HCT116 (cell line): ENCODE results near the gene CELF2. TPM values are rescaled to one million over a fixed set of nuclear protein-coding genes. Genes with fewer than 3 reads are reported as not detected.

ENCODE experiments used
- ATAC-seq: fragments of 200-7000 bp; cut with Tn5 transposase; 2 replicates; pipeline ENCODE4 v1.9.1; 2020; ENCODE audit warnings: mild to moderate bottlenecking, moderate library complexity
- BruUV-seq: library from RNA; stranded (reverse); fragments of 400-500 nt; replicated peaks from 2 replicates; lab custom pipeline; 2021; lab: Mats Ljungman, UMichigan
- CTCF ChIA-PET: fragments of 300-600 bp; sonication (Branson Sonifier 250); formaldehyde crosslinking; loops from one replicate; lab custom pipeline; 2021; ENCODE audit warnings: antibody characterized with exemption; lab: Charles Lee
- POLR2A ChIA-PET: fragments of 300-600, 350-600 bp; sonication (Branson Sonifier 250); formaldehyde crosslinking; loops from one replicate; lab custom pipeline; 2021; ENCODE audit warnings: antibody characterized with exemption; lab: Charles Lee
- RAD21 ChIA-PET, 2 experiments: fragments of 300-600 bp; sonication (Branson Sonifier 250); formaldehyde crosslinking; loops; one replicate each; lab custom pipeline; 2023; ENCODE audit warnings: low total read pairs in 2 of 2; ENCODE audit not compliant: uncharacterized antibody in 2 of 2, unreplicated experiment in 2 of 2, low non-redundant PET in 1 of 2; lab: Charles Lee
- DNase-seq: peaks from one replicate; pipeline ENCODE4 v3.0.0-alpha.2; 2010; ENCODE audit warnings: low read depth, low spot score
- H2AFZ ChIP-seq: fragments of 200-600 bp; shearing (Covaris generic), sonication (generic); 2 replicates; pipeline ENCODE4 v1.6.1; 2017; ENCODE audit warnings: low read depth, mixed run types, mixed read lengths, antibody characterized with exemption, low read length; ENCODE audit not compliant: poor library complexity, severe bottlenecking
- H3K27ac ChIP-seq: 2 replicates; pipeline ENCODE4 v1.5.1; 2012; ENCODE audit warnings: low read depth, low read length
- H3K27me3 ChIP-seq: fragments of 200-600 bp; sonication (generic); 2 replicates; pipeline ENCODE4 v1.6.1; 2016; ENCODE audit warnings: mixed run types, low read length, mixed read lengths; ENCODE audit not compliant: insufficient read depth
- H3K36me3 ChIP-seq, 2 experiments: fragments of 200-500 bp in 1 of 2; fragments of 200-600 bp in 1 of 2; sonication (Bioruptor generic) in 1 of 2; sonication (generic) in 1 of 2; 2 replicates each; pipeline versions ENCODE4 v1.5.1 to v1.6.1; 2014 to 2016; ENCODE audit warnings: low read length in 2 of 2, inconsistent platforms in 1 of 2, mixed read lengths in 1 of 2, mixed run types in 1 of 2; ENCODE audit not compliant: insufficient read depth in 2 of 2, control insufficient read depth in 1 of 2
- H3K4me1 ChIP-seq, 2 experiments: fragments of 200-600 bp in 1 of 2; sonication (generic) in 1 of 2; 2 replicates each; pipeline versions ENCODE4 v1.5.1 to v1.6.1; 2012 to 2017; ENCODE audit warnings: low read length in 2 of 2, inconsistent platforms in 1 of 2, mild to moderate bottlenecking in 1 of 2, mixed read lengths in 1 of 2, mixed run types in 1 of 2, moderate library complexity in 1 of 2; ENCODE audit not compliant: insufficient read depth in 2 of 2, control insufficient read depth in 1 of 2
- H3K4me2 ChIP-seq: fragments of 200-600 bp; sonication (generic); 2 replicates; pipeline ENCODE4 v1.6.1; 2017; ENCODE audit warnings: mixed run types, low read length, mixed read lengths
- H3K4me3 ChIP-seq, 2 experiments: fragments of 200-600 bp in 1 of 2; sonication (generic) in 1 of 2; replicated peaks in 1 of 2; 2 replicates each; pipeline ENCODE4 v1.5.1; 2011 to 2016; ENCODE audit warnings: low read length in 2 of 2, control low read depth in 1 of 2, low read depth in 1 of 2, mild to moderate bottlenecking in 1 of 2, mixed read lengths in 1 of 2, mixed run types in 1 of 2
- H3K79me2 ChIP-seq: fragments of 200-600 bp; sonication (generic); 2 replicates; pipeline ENCODE4 v1.6.1; 2017; ENCODE audit warnings: mild to moderate bottlenecking, mixed run types, low read length, moderate library complexity, mixed read lengths; ENCODE audit not compliant: insufficient read depth
- H3K9ac ChIP-seq: fragments of 200-600 bp; sonication (generic); 2 replicates; pipeline ENCODE4 v1.6.1; 2016; ENCODE audit warnings: low read length, mixed read lengths
- H3K9me2 ChIP-seq: fragments of 200-600 bp; sonication (generic), shearing (Covaris generic); 2 replicates; pipeline ENCODE4 v1.6.1; 2017; ENCODE audit warnings: mixed run types, mild to moderate bottlenecking, moderate library complexity; ENCODE audit not compliant: insufficient read depth
- H3K9me3 ChIP-seq, 2 experiments: fragments of 200-500 bp in 1 of 2; fragments of 200-600 bp in 1 of 2; sonication (Bioruptor generic) in 1 of 2; sonication (generic) in 1 of 2; 2 replicates each; pipeline ENCODE4 v1.6.1; 2014 to 2017; ENCODE audit warnings: low read length in 2 of 2, mixed read lengths in 2 of 2, inconsistent platforms in 1 of 2, low read depth in 1 of 2, mild to moderate bottlenecking in 1 of 2, mixed run types in 1 of 2, moderate library complexity in 1 of 2; ENCODE audit not compliant: control insufficient read depth in 1 of 2, insufficient read depth in 1 of 2
- H4K20me1 ChIP-seq: fragments of 200-600 bp; sonication (generic), shearing (Covaris generic); 2 replicates; pipeline ENCODE4 v1.6.1; 2017; ENCODE audit warnings: mixed run types, mild to moderate bottlenecking, moderate library complexity; ENCODE audit not compliant: insufficient read depth
- ELF1 ChIP-seq: IDR thresholded peaks from 2 replicates; pipeline ENCODE4 v1.6.1; 2012; ENCODE audit warnings: low read depth, borderline replicate concordance
- EZH2 ChIP-seq: fragments of 200-600 bp; sonication (generic); IDR thresholded peaks from 2 replicates; pipeline ENCODE4 v1.6.1; 2017; ENCODE audit warnings: antibody characterized with exemption, mixed run types
- EZH2phosphoT487 ChIP-seq: fragments of 200-600 bp; IDR thresholded peaks from 2 replicates; pipeline ENCODE4 v1.6.1; 2018; ENCODE audit warnings: antibody characterized with exemption, borderline replicate concordance
- FOSL1 ChIP-seq: IDR thresholded peaks from 2 replicates; pipeline ENCODE4 v1.6.1; 2012; ENCODE audit warnings: low read depth
- MAX ChIP-seq: IDR thresholded peaks from 2 replicates; pipeline ENCODE4 v1.6.1; 2012
- RAD21 ChIP-seq: IDR thresholded peaks from 2 replicates; pipeline ENCODE4 v1.6.1; 2012; ENCODE audit warnings: low read depth, mild to moderate bottlenecking
- SIN3A ChIP-seq: IDR thresholded peaks from 2 replicates; pipeline ENCODE4 v1.6.1; 2012; ENCODE audit warnings: low read depth
- SP1 ChIP-seq: IDR thresholded peaks from 2 replicates; pipeline ENCODE4 v1.6.1; 2012; ENCODE audit warnings: low read depth
- TCF7L2 ChIP-seq: IDR thresholded peaks from 2 replicates; pipeline ENCODE4 v1.7.0; 2011; ENCODE audit warnings: borderline replicate concordance, inconsistent platforms; ENCODE audit not compliant: insufficient read depth, insufficient read length; ENCODE audit errors: extremely low read depth
- YY1 ChIP-seq: IDR thresholded peaks from 2 replicates; pipeline ENCODE4 v1.6.1; 2011; ENCODE audit warnings: low read length, low read depth, moderate library complexity, mild to moderate bottlenecking; ENCODE audit not compliant: insufficient replicate concordance; ENCODE audit errors: extremely low read depth
- ZNF274 ChIP-seq: fragments of 200-500 bp; sonication (Bioruptor generic); IDR thresholded peaks from 2 replicates; pipeline ENCODE4 v1.6.1; 2014; ENCODE audit warnings: mild to moderate bottlenecking, low read depth, low read length, inconsistent platforms
- intact Hi-C: fragments of 100-400 bp; cut with micrococcal nuclease; formaldehyde crosslinking; loops from 2 replicates; pipeline ENCODE4 v1.10.0; 2022
- total RNA-seq: library from RNA; stranded (reverse); gene quantifications from one replicate; pipeline ENCODE4 v1.2.1, GENCODE V29; 2021; ENCODE audit not compliant: unreplicated experiment
- TF ChIP-seq, protein P1 (sequence below): IDR thresholded peaks from 2 replicates; pipeline ENCODE4 v1.6.1; 2011; ENCODE audit warnings: mild to moderate bottlenecking, low read length, moderate library complexity; ENCODE audit not compliant: insufficient replicate concordance; ENCODE audit errors: extremely low read depth
- TF ChIP-seq, protein P2 (sequence below): IDR thresholded peaks from 2 replicates; pipeline ENCODE4 v1.6.1; 2012; ENCODE audit warnings: low read depth

Gene CELF2
- total RNA-seq, 1 experiment from 2014 or later = 0.66 TPM

- Histone ChIP-seq H3K9me2 (no peaks in the 10 kb centered on the region), H3K4me3 (no peak overlapping the region), H3K79me2 (no peaks in the 10 kb centered on the region), H3K27ac (no peak overlapping the region), H3K4me1 (no peaks in the 10 kb centered on the region), H3K4me2 (no peak overlapping the region), H3K9ac (no peak overlapping the region), H4K20me1 (no peaks in the 10 kb centered on the region), H3K27me3 (no peaks in the 10 kb centered on the region), H2AFZ (no peak overlapping the region), H3K36me3 (no peaks in the 10 kb centered on the region), H3K9me3 (peaks cover 0 to 8% of the 10 kb centered on the region in 2 experiments; a peak in 1 of 4 replicates)
- TF ChIP-seq SIN3A = no peak
- no peak for TF ChIP-seq EZH2phosphoT487
- no peak for TF ChIP-seq FOSL1
- TF ChIP-seq SP1 = no peak
- TF ChIP-seq, protein P1, sequence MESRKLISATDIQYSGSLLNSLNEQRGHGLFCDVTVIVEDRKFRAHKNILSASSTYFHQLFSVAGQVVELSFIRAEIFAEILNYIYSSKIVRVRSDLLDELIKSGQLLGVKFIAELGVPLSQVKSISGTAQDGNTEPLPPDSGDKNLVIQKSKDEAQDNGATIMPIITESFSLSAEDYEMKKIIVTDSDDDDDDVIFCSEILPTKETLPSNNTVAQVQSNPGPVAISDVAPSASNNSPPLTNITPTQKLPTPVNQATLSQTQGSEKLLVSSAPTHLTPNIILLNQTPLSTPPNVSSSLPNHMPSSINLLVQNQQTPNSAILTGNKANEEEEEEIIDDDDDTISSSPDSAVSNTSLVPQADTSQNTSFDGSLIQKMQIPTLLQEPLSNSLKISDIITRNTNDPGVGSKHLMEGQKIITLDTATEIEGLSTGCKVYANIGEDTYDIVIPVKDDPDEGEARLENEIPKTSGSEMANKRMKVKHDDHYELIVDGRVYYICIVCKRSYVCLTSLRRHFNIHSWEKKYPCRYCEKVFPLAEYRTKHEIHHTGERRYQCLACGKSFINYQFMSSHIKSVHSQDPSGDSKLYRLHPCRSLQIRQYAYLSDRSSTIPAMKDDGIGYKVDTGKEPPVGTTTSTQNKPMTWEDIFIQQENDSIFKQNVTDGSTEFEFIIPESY = no peak
- TF ChIP-seq ZNF274 = no peak
- ChIA-PET CTCF (no interaction called here), POLR2A (no interaction called here), RAD21 (no interaction called here)
- ATAC-seq (no peak), DNase-seq (no peak)
- intact Hi-C loops = no loop called here
- no TSS peak for BruUV-seq
These were observed 69.7 kb downstream of the CELF2 start for GRCh38 chr10:11087372-11087771.

GRCh38 chr10:11088709-11089108 lies 71.0 kb downstream of the CELF2 start:
- no peaks in the 10 kb centered on the region for H3K9me2 ChIP-seq
- ATAC-seq = no peak
- no peak overlapping the region for H2AFZ ChIP-seq
- intact Hi-C loops = no loop called here
- no peaks in the 10 kb centered on the region for H3K4me1 ChIP-seq
- POLR2A ChIA-PET = no interaction called here
- H3K4me2 ChIP-seq = no peak overlapping the region
- RAD21 ChIA-PET = no interaction called here
- no TSS peak for BruUV-seq
- CTCF ChIA-PET = no interaction called here
- H3K79me2 ChIP-seq = no peaks in the 10 kb centered on the region
- no peaks in the 10 kb centered on the region for H3K36me3 ChIP-seq
- no peak overlapping the region for H3K4me3 ChIP-seq
- H3K27me3 ChIP-seq = no peaks in the 10 kb centered on the region
- H3K9me3 ChIP-seq = peaks cover 0 to 3% of the 10 kb centered on the region in 2 experiments; a peak in 1 of 4 replicates
- H3K9ac ChIP-seq = no peak overlapping the region
- no peaks in the 10 kb centered on the region for H4K20me1 ChIP-seq
- no peak for DNase-seq
- no peak overlapping the region for H3K27ac ChIP-seq
- TF ChIP-seq EZH2phosphoT487 = no peak
- no peak for TF ChIP-seq ELF1
- TF ChIP-seq, protein P2, sequence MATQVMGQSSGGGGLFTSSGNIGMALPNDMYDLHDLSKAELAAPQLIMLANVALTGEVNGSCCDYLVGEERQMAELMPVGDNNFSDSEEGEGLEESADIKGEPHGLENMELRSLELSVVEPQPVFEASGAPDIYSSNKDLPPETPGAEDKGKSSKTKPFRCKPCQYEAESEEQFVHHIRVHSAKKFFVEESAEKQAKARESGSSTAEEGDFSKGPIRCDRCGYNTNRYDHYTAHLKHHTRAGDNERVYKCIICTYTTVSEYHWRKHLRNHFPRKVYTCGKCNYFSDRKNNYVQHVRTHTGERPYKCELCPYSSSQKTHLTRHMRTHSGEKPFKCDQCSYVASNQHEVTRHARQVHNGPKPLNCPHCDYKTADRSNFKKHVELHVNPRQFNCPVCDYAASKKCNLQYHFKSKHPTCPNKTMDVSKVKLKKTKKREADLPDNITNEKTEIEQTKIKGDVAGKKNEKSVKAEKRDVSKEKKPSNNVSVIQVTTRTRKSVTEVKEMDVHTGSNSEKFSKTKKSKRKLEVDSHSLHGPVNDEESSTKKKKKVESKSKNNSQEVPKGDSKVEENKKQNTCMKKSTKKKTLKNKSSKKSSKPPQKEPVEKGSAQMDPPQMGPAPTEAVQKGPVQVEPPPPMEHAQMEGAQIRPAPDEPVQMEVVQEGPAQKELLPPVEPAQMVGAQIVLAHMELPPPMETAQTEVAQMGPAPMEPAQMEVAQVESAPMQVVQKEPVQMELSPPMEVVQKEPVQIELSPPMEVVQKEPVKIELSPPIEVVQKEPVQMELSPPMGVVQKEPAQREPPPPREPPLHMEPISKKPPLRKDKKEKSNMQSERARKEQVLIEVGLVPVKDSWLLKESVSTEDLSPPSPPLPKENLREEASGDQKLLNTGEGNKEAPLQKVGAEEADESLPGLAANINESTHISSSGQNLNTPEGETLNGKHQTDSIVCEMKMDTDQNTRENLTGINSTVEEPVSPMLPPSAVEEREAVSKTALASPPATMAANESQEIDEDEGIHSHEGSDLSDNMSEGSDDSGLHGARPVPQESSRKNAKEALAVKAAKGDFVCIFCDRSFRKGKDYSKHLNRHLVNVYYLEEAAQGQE = no peak
- TF ChIP-seq MAX = no peak
- TF ChIP-seq YY1 = no peak
- TF ChIP-seq RAD21 = no peak
- no peak for TF ChIP-seq SIN3A
- no peak for TF ChIP-seq TCF7L2
- no peak for TF ChIP-seq FOSL1
- no peak for TF ChIP-seq EZH2
- no peak for TF ChIP-seq ZNF274
